Vagina (tissue), 2 donors: ENCODE measurements around the gene RTP5. TPM values are rescaled to one million over a fixed set of nuclear protein-coding genes. Genes with fewer than 3 reads are reported as not detected.

Experiments
- DNase-seq, 2 donors: peaks; one replicate each; pipeline ENCODE4 v3.0.0-alpha.2; 2017; ENCODE audit errors: extremely low spot score in 2 of 2
- H3K27ac ChIP-seq: fragments of 200-600 bp; sonication (generic); one replicate; pipeline ENCODE4 v1.5.1; 2019
- H3K27me3 ChIP-seq: fragments of 200-600 bp; sonication (generic); one replicate; pipeline ENCODE4 v1.5.1; 2019
- H3K36me3 ChIP-seq, 2 donors: fragments of 200-600 bp; sonication (generic); one replicate each; pipeline ENCODE4 v1.5.1; 2017 to 2019
- H3K4me1 ChIP-seq: fragments of 200-600 bp; sonication (generic); one replicate; pipeline ENCODE4 v1.5.1; 2019
- H3K4me3 ChIP-seq, 2 donors: fragments of 200-600 bp; sonication (generic); 1 replicate in 1 of 2; 2 replicates in 1 of 2; pipeline ENCODE4 v1.5.1; 2016 to 2019
- H3K9me3 ChIP-seq: fragments of 200-600 bp; sonication (generic); one replicate; pipeline ENCODE4 v1.5.1; 2019
- CTCF ChIP-seq, 3 experiments: fragments of 450-650 bp in 2 of 3; fragments of 200-600 bp in 1 of 3; sonication (generic) in 1 of 3; IDR thresholded peaks; one replicate each; pipeline ENCODE4 v1.5.1; 2017 to 2019; ENCODE audit warnings: antibody characterized with exemption in 3 of 3, mild to moderate bottlenecking in 2 of 3, moderate library complexity in 2 of 3
- POLR2A ChIP-seq, 2 donors: fragments of 450-650 bp; IDR thresholded peaks; one replicate each; pipeline ENCODE4 v1.6.1; 2017; ENCODE audit warnings: antibody characterized with exemption in 2 of 2, mild to moderate bottlenecking in 2 of 2, moderate library complexity in 2 of 2
- POLR2AphosphoS5 ChIP-seq, 2 donors: sonication (generic); formaldehyde crosslinking; IDR thresholded peaks; one replicate each; pipeline ENCODE4 v1.9.0; 2017; ENCODE audit warnings: antibody characterized with exemption in 2 of 2, mild to moderate bottlenecking in 2 of 2, low read depth in 1 of 2; ENCODE audit not compliant: insufficient read depth in 1 of 2
- intact Hi-C: fragments of 100-400 bp; cut with DNase I; formaldehyde crosslinking; loops from one replicate; pipeline ENCODE4 v1.15.1; 2023
- total RNA-seq: library from RNA; depleted of rRNA; stranded (reverse); fragments of >200 nt; gene quantifications from one replicate; pipeline ENCODE4 v1.2.3, GENCODE V29; 2016

The RTP5 gene
- total RNA-seq, 1 donor from 2014 or later = not detected

GRCh38 chr2:241844831-241845578, 24.5 kb upstream of the RTP5 start:
- H3K4me1 ChIP-seq = peaks cover 21% of the 10 kb centered on the region
- no peaks in the 10 kb centered on the region for H3K27me3 ChIP-seq
- DNase-seq = no peak
- H3K27ac ChIP-seq = peak overlapping the region; percentile 73
- no peak for TF ChIP-seq POLR2AphosphoS5 (IDR thresholded peaks at IDR 0.05; ENCODE audit: insufficient read depth in 1 of 2, low read depth in 1 of 2)
- TF ChIP-seq CTCF (IDR thresholded peaks at IDR 0.05) = no peak
- no peak for TF ChIP-seq POLR2A (IDR thresholded peaks at IDR 0.05)
- H3K9me3 ChIP-seq = no peaks in the 10 kb centered on the region
- no peaks in the 10 kb centered on the region for H3K36me3 ChIP-seq
- H3K4me3 ChIP-seq = peak overlapping the region; percentile 44 to 52
- intact Hi-C loops = no loop called here

- no peak for DNase-seq
- Histone ChIP-seq H3K27me3 (no peaks in the 10 kb centered on the region), H3K36me3 (no peaks in the 10 kb centered on the region), H3K4me1 (peaks cover 21% of the 10 kb centered on the region), H3K27ac (no peak overlapping the region), H3K9me3 (no peaks in the 10 kb centered on the region), H3K4me3 (no peak overlapping the region)
- intact Hi-C loops = no loop called here
- TF ChIP-seq POLR2A (IDR thresholded peaks at IDR 0.05) (no peak), CTCF (IDR thresholded peaks at IDR 0.05) (no peak), POLR2AphosphoS5 (IDR thresholded peaks at IDR 0.05; ENCODE audit: insufficient read depth in 1 of 2, low read depth in 1 of 2) (no peak)
These were observed 23.1 kb upstream of the RTP5 start for GRCh38 chr2:241846406-241846805.

GRCh38 chr2:241848761-241849615, 20.5 kb upstream of the RTP5 start:
- intact Hi-C loops = no loop called here
- Histone ChIP-seq H3K4me1 (peaks cover 13% of the 10 kb centered on the region), H3K36me3 (no peaks in the 10 kb centered on the region), H3K9me3 (no peaks in the 10 kb centered on the region), H3K4me3 (no peak overlapping the region), H3K27me3 (no peaks in the 10 kb centered on the region), H3K27ac (no peak overlapping the region)
- TF ChIP-seq POLR2AphosphoS5 (IDR thresholded peaks at IDR 0.05; ENCODE audit: insufficient read depth in 1 of 2, low read depth in 1 of 2) (no peak), POLR2A (IDR thresholded peaks at IDR 0.05) (no peak), CTCF (IDR thresholded peaks at IDR 0.05) (no peak)
- no peak for DNase-seq

GRCh38 chr2:241849616-241850543, 19.6 kb upstream of the RTP5 start:
- H3K4me3 ChIP-seq = no peak overlapping the region
- peaks cover 6% of the 10 kb centered on the region for H3K4me1 ChIP-seq
- H3K27me3 ChIP-seq = no peaks in the 10 kb centered on the region
- H3K9me3 ChIP-seq = no peaks in the 10 kb centered on the region
- no peaks in the 10 kb centered on the region for H3K36me3 ChIP-seq
- TF ChIP-seq POLR2A (IDR thresholded peaks at IDR 0.05) = no peak
- no peak for TF ChIP-seq POLR2AphosphoS5 (IDR thresholded peaks at IDR 0.05; ENCODE audit: insufficient read depth in 1 of 2, low read depth in 1 of 2)
- no peak for TF ChIP-seq CTCF (IDR thresholded peaks at IDR 0.05)
- DNase-seq = no peak
- H3K27ac ChIP-seq = no peak overlapping the region
- intact Hi-C loops = no loop called here
